PC-3 (cell line): ENCODE results near the gene UBTD1. TPM values are rescaled to one million over a fixed set of nuclear protein-coding genes. Genes with fewer than 3 reads are reported as not detected.

ENCODE experiments used
- ATAC-seq: fragments of 200-7000 bp; cut with Tn5 transposase; 2 replicates; pipeline ENCODE4 v1.9.1; 2020; ENCODE audit warnings: mild to moderate bottlenecking, moderate library complexity
- BruUV-seq: library from RNA; stranded (reverse); fragments of 400-500 nt; replicated peaks from 2 replicates; lab custom pipeline; 2021; lab: Mats Ljungman, UMichigan
- CTCF ChIA-PET: fragments of 300-600 bp; sonication (Branson Sonifier 250); formaldehyde crosslinking; loops from one replicate; lab custom pipeline; 2022; ENCODE audit warnings: antibody characterized with exemption; lab: Charles Lee
- POLR2A ChIA-PET: fragments of 300-600 bp; sonication (Branson Sonifier 250); formaldehyde crosslinking; loops from one replicate; lab custom pipeline; 2022; ENCODE audit warnings: antibody characterized with exemption; ENCODE audit not compliant: unreplicated experiment; lab: Charles Lee
- DNase-seq: peaks from one replicate; pipeline ENCODE4 v3.0.0-alpha.2; 2015
- H2AFZ ChIP-seq: fragments of 300-600 bp; sonication (generic); 2 replicates; pipeline ENCODE4 v1.6.0; 2016; ENCODE audit warnings: antibody characterized with exemption, low read length
- H3F3A ChIP-seq: fragments of 300-600 bp; sonication (generic); one replicate; pipeline ENCODE4 v1.6.0; 2017; ENCODE audit warnings: antibody characterized with exemption, low read length, control low read depth, mild to moderate bottlenecking; ENCODE audit not compliant: unreplicated experiment
- H3K27ac ChIP-seq: fragments of 300-600 bp; sonication (generic); 2 replicates; pipeline ENCODE4 v1.5.1; 2016; ENCODE audit warnings: mild to moderate bottlenecking, low read length
- H3K27me3 ChIP-seq: fragments of 300-600 bp; sonication (generic); 2 replicates; pipeline ENCODE4 v1.6.1; 2016; ENCODE audit warnings: low read length, mixed read lengths
- H3K36me3 ChIP-seq: fragments of 300-600 bp; sonication (generic); 2 replicates; pipeline ENCODE4 v1.6.1; 2016; ENCODE audit warnings: low read depth, mixed run types, low read length, mixed read lengths
- H3K4me1 ChIP-seq: fragments of 300-600 bp; sonication (generic); 2 replicates; pipeline ENCODE4 v1.5.1; 2016; ENCODE audit warnings: low read length; ENCODE audit not compliant: insufficient read depth
- H3K4me2 ChIP-seq: fragments of 300-600 bp; sonication (generic); 2 replicates; pipeline ENCODE4 v1.6.0; 2016; ENCODE audit warnings: low read length
- H3K4me3 ChIP-seq: fragments of 300-600 bp; sonication (generic); 2 replicates; pipeline ENCODE4 v1.5.1; 2016; ENCODE audit warnings: mild to moderate bottlenecking, low read length, mixed read lengths
- H3K79me2 ChIP-seq: fragments of 300-600 bp; sonication (generic); 2 replicates; pipeline ENCODE4 v1.6.1; 2017; ENCODE audit warnings: low read length, mixed read lengths
- H3K9ac ChIP-seq: fragments of 300-600 bp; sonication (generic); 2 replicates; pipeline ENCODE4 v1.6.0; 2016; ENCODE audit warnings: mild to moderate bottlenecking, low read length
- H3K9me2 ChIP-seq: fragments of 300-600 bp; sonication (generic); replicated peaks from 2 replicates; pipeline ENCODE4 v1.6.1; 2016; ENCODE audit warnings: mixed run types, low read length, mixed read lengths
- H3K9me3 ChIP-seq: fragments of 300-600 bp; sonication (generic); 2 replicates; pipeline ENCODE4 v1.6.1; 2016; ENCODE audit warnings: low read length, mixed read lengths
- H4K20me1 ChIP-seq: fragments of 300-600 bp; sonication (generic); 2 replicates; pipeline ENCODE4 v1.6.1; 2016; ENCODE audit warnings: low read length, mixed read lengths
- CTCF ChIP-seq: fragments of 300-600 bp; sonication (generic); conservative IDR thresholded peaks from 2 replicates; pipeline ENCODE4 v1.5.1; 2017; ENCODE audit warnings: antibody characterized with exemption, low read depth, mild to moderate bottlenecking, low read length
- EZH2 ChIP-seq: fragments of 300-600 bp; sonication (generic); IDR thresholded peaks from one replicate; pipeline ENCODE4 v1.6.1; 2017; ENCODE audit warnings: antibody characterized with exemption, mild to moderate bottlenecking, low read length; ENCODE audit not compliant: unreplicated experiment
- EZH2phosphoT487 ChIP-seq: fragments of 300-600 bp; sonication (generic); IDR thresholded peaks from 2 replicates; pipeline ENCODE4 v1.6.1; 2018; ENCODE audit warnings: mild to moderate bottlenecking, antibody characterized with exemption, low read length, borderline replicate concordance
- intact Hi-C: fragments of 100-400 bp; cut with micrococcal nuclease; formaldehyde crosslinking; loops from 2 replicates; pipeline ENCODE4 v1.9.0; 2023
- total RNA-seq: library from RNA; depleted of rRNA; stranded (reverse); fragments of >200 nt; gene quantifications from 2 replicates; pipeline ENCODE4 v1.2.3, GENCODE V29; 2014

The UBTD1 gene
- total RNA-seq, 1 experiment from 2014 or later = 18.5 TPM

GRCh38 chr10:97483506-97483905, 15.2 kb upstream of the UBTD1 start:
- Histone ChIP-seq H3K4me2 (no peak overlapping the region), H3K9me2 (no peaks in the 10 kb centered on the region), H3K9ac (no peak overlapping the region), H3K27me3 (no peaks in the 10 kb centered on the region), H4K20me1 (no peaks in the 10 kb centered on the region), H2AFZ (no peak overlapping the region), H3K27ac (no peak overlapping the region), H3K4me1 (peaks cover 39% of the 10 kb centered on the region), H3K4me3 (no peak overlapping the region), H3K79me2 (peaks cover 65% of the 10 kb centered on the region), H3F3A (no peaks in the 10 kb centered on the region), H3K9me3 (no peaks in the 10 kb centered on the region), H3K36me3 (peaks cover 10% of the 10 kb centered on the region)
- no TSS peak for BruUV-seq
- POLR2A ChIA-PET = no interaction called here
- CTCF ChIA-PET = interaction anchor here (1.1 kb wide), 1 partner anchor 17 kb away, joined by 3 read pairs; no protein-coding TSS in a partner anchor
- DNase-seq (no peak), ATAC-seq (no peak)
- TF ChIP-seq EZH2 (no peak), EZH2phosphoT487 (no peak), CTCF (no peak)
- intact Hi-C loops = loop anchor here (5.0 kb wide), 1 partner anchor 59 kb away; no protein-coding TSS in a partner anchor

GRCh38 chr10:97483921-97484320, 14.8 kb upstream of the UBTD1 start:
- Histone ChIP-seq H2AFZ (no peak overlapping the region), H3K9me3 (no peaks in the 10 kb centered on the region), H3K4me2 (no peak overlapping the region), H3K9me2 (no peaks in the 10 kb centered on the region), H3K27ac (no peak overlapping the region), H3K4me3 (no peak overlapping the region), H3K36me3 (peaks cover 9% of the 10 kb centered on the region), H3K9ac (no peak overlapping the region), H4K20me1 (no peaks in the 10 kb centered on the region), H3K27me3 (no peaks in the 10 kb centered on the region), H3K4me1 (peaks cover 37% of the 10 kb centered on the region), H3F3A (no peaks in the 10 kb centered on the region), H3K79me2 (peaks cover 65% of the 10 kb centered on the region)
- no TSS peak for BruUV-seq
- ATAC-seq (no peak), DNase-seq (no peak)
- ChIA-PET POLR2A (no interaction called here), CTCF (interaction anchor here (1.1 kb wide), 1 partner anchor 18 kb away, joined by 3 read pairs; no protein-coding TSS in a partner anchor)
- intact Hi-C loops = loop anchor here (5.0 kb wide), 1 partner anchor 58 kb away; no protein-coding TSS in a partner anchor
- TF ChIP-seq CTCF = no peak
- TF ChIP-seq EZH2phosphoT487 = no peak
- no peak for TF ChIP-seq EZH2

GRCh38 chr10:97485647-97486281, 13.0 kb upstream of the UBTD1 start:
- Histone ChIP-seq H3K9ac (no peak overlapping the region), H3K27ac (no peak overlapping the region), H3K4me3 (no peak overlapping the region), H3K4me2 (no peak overlapping the region), H3K9me3 (no peaks in the 10 kb centered on the region), H3K4me1 (peaks cover 19% of the 10 kb centered on the region), H3K27me3 (no peaks in the 10 kb centered on the region), H3K36me3 (peaks cover under 1% of the 10 kb centered on the region; the same call in 1 of the 2 replicates), H2AFZ (no peak overlapping the region), H3F3A (no peaks in the 10 kb centered on the region), H3K79me2 (peaks cover 75% of the 10 kb centered on the region), H4K20me1 (no peaks in the 10 kb centered on the region), H3K9me2 (no peaks in the 10 kb centered on the region)
- POLR2A ChIA-PET = no interaction called here
- DNase-seq (no peak), ATAC-seq (no peak)
- BruUV-seq = no TSS peak
- intact Hi-C loops = no loop called here
- CTCF ChIA-PET = no interaction called here
- TF ChIP-seq CTCF = no peak
- no peak for TF ChIP-seq EZH2phosphoT487
- no peak for TF ChIP-seq EZH2
